Stomach (tissue), 19 donors: ENCODE data around the gene N4BP2. TPM values are rescaled to one million over a fixed set of nuclear protein-coding genes. Genes with fewer than 3 reads are reported as not detected.
"Not testable (repeated sequence)": the region's sequence is repeated elsewhere in the genome, so short reads cannot be mapped to it uniquely, and the experiment has no call there.

ENCODE experiments used
- DNase-seq, 2 donors: peaks; one replicate each; pipeline versions ENCODE4 v3.0.0 to v3.0.0-alpha.2; 2013 to 2019
- H3K27ac ChIP-seq, 5 donors: fragments of 200-600 bp in 4 of 5; sonication (generic) in 4 of 5; one replicate each; pipeline ENCODE4 v1.5.1; 2013 to 2019; ENCODE audit warnings: mild to moderate bottlenecking in 1 of 5, moderate library complexity in 1 of 5
- H3K27me3 ChIP-seq, 3 donors: fragments of 200-600 bp; sonication (generic); one replicate each; pipeline ENCODE4 v1.5.1; 2017 to 2019; ENCODE audit warnings: mixed run types in 1 of 3
- H3K36me3 ChIP-seq, 4 donors: fragments of 200-600 bp; sonication (generic); 1 replicate in 3 of 4; 2 replicates in 1 of 4; pipeline ENCODE4 v1.5.1; 2016 to 2019
- H3K4me1 ChIP-seq, 4 donors: fragments of 200-600 bp; sonication (generic); one replicate each; pipeline ENCODE4 v1.5.1; 2016 to 2019
- H3K4me3 ChIP-seq, 4 donors: fragments of 200-600 bp; sonication (generic) in 3 of 4; one replicate each; pipeline ENCODE4 v1.5.1; 2016 to 2019; ENCODE audit warnings: mild to moderate bottlenecking in 1 of 4
- H3K9me3 ChIP-seq, 4 donors: fragments of 200-600 bp; sonication (generic); one replicate each; pipeline ENCODE4 v1.5.1; 2016 to 2019
- CTCF ChIP-seq, 7 experiments: fragments of 450-650 bp in 4 of 7; fragments of 200-600 bp in 3 of 7; sonication (generic) in 3 of 7; IDR thresholded peaks; one replicate each; pipeline ENCODE4 v1.5.1; 2016 to 2019; ENCODE audit warnings: antibody characterized with exemption in 7 of 7, control low read depth in 2 of 7, mild to moderate bottlenecking in 1 of 7
- EP300 ChIP-seq: sonication (generic); formaldehyde crosslinking; IDR thresholded peaks from one replicate; pipeline ENCODE4 v1.6.1; 2017; ENCODE audit warnings: antibody characterized with exemption
- POLR2A ChIP-seq, 4 donors: fragments of 450-650 bp; IDR thresholded peaks; one replicate each; pipeline ENCODE4 v1.6.1; 2016; ENCODE audit warnings: antibody characterized with exemption in 4 of 4, control low read depth in 2 of 4, mild to moderate bottlenecking in 1 of 4, moderate library complexity in 1 of 4
- POLR2AphosphoS5 ChIP-seq, 3 donors: sonication (generic); formaldehyde crosslinking; IDR thresholded peaks; one replicate each; pipeline ENCODE4 v1.6.1; 2016; ENCODE audit warnings: antibody characterized with exemption in 3 of 3
- WGBS, 5 donors: extraction: QIAGEN DNeasy Blood & Tissue Kit in 3 of 5; methylation state at CpG; one replicate each; pipeline versions ENCODE4 v1.1.5 to v1.1.7; 2013 to 2018; 5-methylcytosine and 5-hydroxymethylcytosine counted together
- intact Hi-C: fragments of 100-400 bp; cut with DNase I; formaldehyde crosslinking; loops from one replicate; pipeline ENCODE4 v1.15.1; 2023; ENCODE audit warnings: low total_unique reads
- long read RNA-seq, 10 donors: transcript quantifications; one replicate each; lab custom pipeline, GENCODE V29; 2026
- polyA plus RNA-seq, 3 donors: library from polyadenylated mRNA; stranded (reverse); fragments of 200-250 nt; gene quantifications; one replicate each; pipeline ENCODE4 v1.2.3, GENCODE V29; 2013
- total RNA-seq, 5 donors: library from RNA; depleted of rRNA; stranded (reverse); fragments of >200 nt; gene quantifications; one replicate each; pipeline versions ENCODE4 v1.1.0 to v1.2.3, GENCODE V29; 2014 to 2016
- donor health status: healthy with polysubstance abuse.
- donor health status: Bipolar disorder and iron deficiency.
- donor health status: healthy.

Gene N4BP2
- total RNA-seq (10 to 100 TPM in 3 of 5 donors, 1 to 10 TPM in 2; 3.1 to 41.5 (median 18.4) TPM), polyA plus RNA-seq (1 to 10 TPM in 2 of 3 donors, under 1 TPM in 1; 0.73 to 2.0 (median 1.4) TPM)
- long read RNA-seq, donor 1, partial matches to known transcripts, result 0 of 2 reads
- long read RNA-seq, donor 1, other reads (novel, unspliced or antisense), result 0 of 2 reads
- long read RNA-seq, donor 2, result 0 reads
- long read RNA-seq, donor 3, result 0 reads
- long read RNA-seq, donor 4, result 0 reads
- long read RNA-seq, donor 5, result 0 reads
- long read RNA-seq, donor 6, result 0 reads
- long read RNA-seq, donor 7, result 0 reads
- long read RNA-seq, donor 8, full-length matches to known transcripts, result 1 of 1 reads
- long read RNA-seq, donor 8, partial matches to known transcripts, result 0 of 1 reads
- long read RNA-seq, donor 8, other reads (novel, unspliced or antisense), result 0 of 1 reads
- long read RNA-seq, donor 9, result 0 reads
- long read RNA-seq, donor 10, result 0 reads

- intact Hi-C loops, result no loop called here
- no peaks in the 10 kb centered on the region for H3K9me3 ChIP-seq
- peak; percentile 88 to 96 for DNase-seq
- H3K4me3 ChIP-seq, result peak within 1 kb of the TSS; percentile 69 to 83 (median 75)
- H3K36me3 ChIP-seq, result no peaks in the 10 kb centered on the region
- no peaks in the 10 kb centered on the region for H3K27me3 ChIP-seq
- H3K4me1 ChIP-seq, result peaks cover 15 to 38% (median 31%) of the 10 kb centered on the region in 4 donors
- TF ChIP-seq EP300 (no peak), POLR2AphosphoS5 (IDR thresholded peaks at IDR 0.05) (peak in 2 of 3 donors; percentile 78 to 85), POLR2A (IDR thresholded peaks at IDR 0.05) (peak in 1 of 4 donors; percentile 49), CTCF (IDR thresholded peaks at IDR 0.05) (peak in 4 of 7 experiments; percentile 71 to 87 (median 78))
- WGBS, 5 donors, result 0% methylated on average over 13 to 97 of the region's 99 CpGs
- peak within 1 kb of the TSS; percentile 98 to 100 (median 99) for H3K27ac ChIP-seq
These were observed at the start of gene N4BP2 for GRCh38 chr4:40056716-40057585. N4BP2 (plus strand) TSS chr4:40056850; CDS start chr4:40097341, 40,491 bp downstream.

GRCh38 chr4:40016007-40016406 lies 40.6 kb upstream of the N4BP2 start:
- intact Hi-C loops, result no loop called here
- Histone ChIP-seq H3K27ac (no peak overlapping the region), H3K9me3 (no peaks in the 10 kb centered on the region), H3K36me3 (no peaks in the 10 kb centered on the region), H3K27me3 (no peaks in the 10 kb centered on the region), H3K4me3 (no peak overlapping the region), H3K4me1 (no peaks in the 10 kb centered on the region)
- no peak for DNase-seq
- TF ChIP-seq POLR2AphosphoS5 (IDR thresholded peaks at IDR 0.05), result no peak
- no peak for TF ChIP-seq CTCF (IDR thresholded peaks at IDR 0.05)
- TF ChIP-seq POLR2A (IDR thresholded peaks at IDR 0.05), result no peak
- no peak for TF ChIP-seq EP300
- 73 to 95% (median 93%) methylated on average over 2 of the region's 2 CpGs for WGBS, 5 donors

GRCh38 chr4:40020221-40020620 lies 36.4 kb upstream of the N4BP2 start:
- no peaks in the 10 kb centered on the region for H3K36me3 ChIP-seq
- H3K27ac ChIP-seq, result no peak overlapping the region
- no peaks in the 10 kb centered on the region for H3K4me1 ChIP-seq
- DNase-seq, result no peak
- no peaks in the 10 kb centered on the region for H3K27me3 ChIP-seq
- 91 to 95% (median 94%) methylated on average over 13 to 15 of the region's 15 CpGs for WGBS, 5 donors
- intact Hi-C loops, result no loop called here
- H3K4me3 ChIP-seq, result no peak overlapping the region
- H3K9me3 ChIP-seq, result no peaks in the 10 kb centered on the region
- TF ChIP-seq POLR2AphosphoS5 (IDR thresholded peaks at IDR 0.05) (no peak), POLR2A (IDR thresholded peaks at IDR 0.05) (no peak), CTCF (IDR thresholded peaks at IDR 0.05) (no peak), EP300 (no peak)

GRCh38 chr4:40021116-40021515 lies 35.5 kb upstream of the N4BP2 start:
- H3K4me3 ChIP-seq, H3K27me3 ChIP-seq, H3K36me3 ChIP-seq, H3K4me1 ChIP-seq, H3K27ac ChIP-seq, intact Hi-C loops, H3K9me3 ChIP-seq: not testable (repeated sequence)
- WGBS, 5 donors, result 64 to 86% (median 79%) methylated on average over 6 to 7 of the region's 7 CpGs
- DNase-seq, result peak in 1 of 2 donors; percentile 62

GRCh38 chr4:40024049-40024448 lies 32.6 kb upstream of the N4BP2 start:
- H3K27me3 ChIP-seq, H3K4me3 ChIP-seq, DNase-seq, H3K27ac ChIP-seq, H3K4me1 ChIP-seq, H3K36me3 ChIP-seq, H3K9me3 ChIP-seq, intact Hi-C loops: not testable (repeated sequence)
- 87 to 93% (median 90%) methylated on average over 6 to 7 of the region's 7 CpGs; no CpG with 5 or more reads in 1 of the 5 donors for WGBS, 5 donors
